Kidney epithelial cell (primary cell): ENCODE data around the gene TNNC2. TPM values are rescaled to one million over a fixed set of nuclear protein-coding genes. Genes with fewer than 3 reads are reported as not detected.
"Not testable (repeated sequence)": the region's sequence is repeated elsewhere in the genome, so short reads cannot be mapped to it uniquely, and the experiment has no call there.

Source experiments
- DNase-seq: peaks from one replicate; pipeline ENCODE4 v3.0.0-alpha.2; 2010; ENCODE audit warnings: low read depth
- H3K27me3 ChIP-seq: 2 replicates; pipeline ENCODE4 v1.6.0; 2011; ENCODE audit warnings: low read length; ENCODE audit not compliant: control insufficient read depth, insufficient read depth
- H3K36me3 ChIP-seq: 2 replicates; pipeline ENCODE4 v1.5.1; 2011; ENCODE audit warnings: low read length; ENCODE audit not compliant: control insufficient read depth, insufficient read depth
- H3K4me3 ChIP-seq: 2 replicates; pipeline ENCODE4 v1.5.1; 2011; ENCODE audit warnings: low read depth, mild to moderate bottlenecking, control low read depth, low read length
- total RNA-seq: library from RNA; depleted of rRNA; stranded (reverse); fragments of >200 nt; gene quantifications from 2 replicates; pipeline ENCODE4 v1.2.3, GENCODE V29; 2015
- TF ChIP-seq, protein P1 (sequence below): IDR thresholded peaks from 2 replicates; pipeline ENCODE4 v1.5.1; 2011; ENCODE audit warnings: mild to moderate bottlenecking, moderate library complexity, low read length, control low read depth, inconsistent platforms; ENCODE audit not compliant: insufficient read depth, poor library complexity, severe bottlenecking

The TNNC2 gene
- total RNA-seq, 1 donor from 2014 or later: not detected

DNA sequence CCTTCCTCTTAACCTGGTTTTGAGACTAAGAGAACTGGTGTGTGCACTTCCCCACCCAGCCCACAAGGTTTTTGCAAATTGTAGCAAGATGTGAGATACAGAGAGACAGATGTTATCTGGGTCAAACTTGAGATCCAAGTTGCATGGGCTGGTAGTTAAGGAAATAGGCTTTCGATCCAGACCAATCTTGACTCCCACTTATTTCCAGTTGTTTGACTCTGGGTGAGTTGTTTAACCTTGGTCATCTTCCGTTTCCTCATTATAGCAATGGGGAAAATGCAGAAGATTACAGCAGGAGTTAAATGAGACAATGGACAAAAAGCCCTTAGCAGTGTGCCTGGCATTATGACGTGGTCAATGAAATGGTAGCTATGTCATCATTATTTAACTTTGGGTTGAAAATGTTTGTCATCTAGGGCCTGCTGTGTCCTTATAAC is 8.2 kb upstream of the TNNC2 start:
- Histone ChIP-seq H3K27me3 (no peaks in the 10 kb centered on the region), H3K36me3 (no peaks in the 10 kb centered on the region), H3K4me3 (no peak overlapping the region)
- DNase-seq: no peak
- TF ChIP-seq, protein P1, sequence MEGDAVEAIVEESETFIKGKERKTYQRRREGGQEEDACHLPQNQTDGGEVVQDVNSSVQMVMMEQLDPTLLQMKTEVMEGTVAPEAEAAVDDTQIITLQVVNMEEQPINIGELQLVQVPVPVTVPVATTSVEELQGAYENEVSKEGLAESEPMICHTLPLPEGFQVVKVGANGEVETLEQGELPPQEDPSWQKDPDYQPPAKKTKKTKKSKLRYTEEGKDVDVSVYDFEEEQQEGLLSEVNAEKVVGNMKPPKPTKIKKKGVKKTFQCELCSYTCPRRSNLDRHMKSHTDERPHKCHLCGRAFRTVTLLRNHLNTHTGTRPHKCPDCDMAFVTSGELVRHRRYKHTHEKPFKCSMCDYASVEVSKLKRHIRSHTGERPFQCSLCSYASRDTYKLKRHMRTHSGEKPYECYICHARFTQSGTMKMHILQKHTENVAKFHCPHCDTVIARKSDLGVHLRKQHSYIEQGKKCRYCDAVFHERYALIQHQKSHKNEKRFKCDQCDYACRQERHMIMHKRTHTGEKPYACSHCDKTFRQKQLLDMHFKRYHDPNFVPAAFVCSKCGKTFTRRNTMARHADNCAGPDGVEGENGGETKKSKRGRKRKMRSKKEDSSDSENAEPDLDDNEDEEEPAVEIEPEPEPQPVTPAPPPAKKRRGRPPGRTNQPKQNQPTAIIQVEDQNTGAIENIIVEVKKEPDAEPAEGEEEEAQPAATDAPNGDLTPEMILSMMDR: no peak

DNA sequence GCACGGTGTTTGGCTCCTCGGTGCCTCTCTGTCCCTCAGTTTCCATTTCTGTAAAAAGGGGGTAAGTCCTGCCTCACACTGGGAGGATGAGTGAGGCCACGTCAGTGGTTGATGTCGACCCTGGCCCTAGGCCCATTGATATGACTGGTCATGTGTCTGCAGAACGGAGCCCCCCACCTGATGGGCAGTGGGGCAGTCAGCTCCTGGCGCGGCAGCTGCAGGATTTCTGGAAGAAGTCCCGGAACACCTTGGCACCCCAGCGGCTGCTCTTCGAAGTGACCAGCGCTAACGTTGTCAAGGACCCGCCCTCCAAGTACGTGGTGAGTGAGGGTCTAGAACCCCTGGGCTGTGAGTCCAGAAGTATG is 7.7 kb upstream of the TNNC2 start:
- TF ChIP-seq, protein P1: no peak
- no peaks in the 10 kb centered on the region for H3K27me3 ChIP-seq
- DNase-seq: no peak
- H3K4me3 ChIP-seq: no peak overlapping the region
- H3K36me3 ChIP-seq: no peaks in the 10 kb centered on the region

DNA sequence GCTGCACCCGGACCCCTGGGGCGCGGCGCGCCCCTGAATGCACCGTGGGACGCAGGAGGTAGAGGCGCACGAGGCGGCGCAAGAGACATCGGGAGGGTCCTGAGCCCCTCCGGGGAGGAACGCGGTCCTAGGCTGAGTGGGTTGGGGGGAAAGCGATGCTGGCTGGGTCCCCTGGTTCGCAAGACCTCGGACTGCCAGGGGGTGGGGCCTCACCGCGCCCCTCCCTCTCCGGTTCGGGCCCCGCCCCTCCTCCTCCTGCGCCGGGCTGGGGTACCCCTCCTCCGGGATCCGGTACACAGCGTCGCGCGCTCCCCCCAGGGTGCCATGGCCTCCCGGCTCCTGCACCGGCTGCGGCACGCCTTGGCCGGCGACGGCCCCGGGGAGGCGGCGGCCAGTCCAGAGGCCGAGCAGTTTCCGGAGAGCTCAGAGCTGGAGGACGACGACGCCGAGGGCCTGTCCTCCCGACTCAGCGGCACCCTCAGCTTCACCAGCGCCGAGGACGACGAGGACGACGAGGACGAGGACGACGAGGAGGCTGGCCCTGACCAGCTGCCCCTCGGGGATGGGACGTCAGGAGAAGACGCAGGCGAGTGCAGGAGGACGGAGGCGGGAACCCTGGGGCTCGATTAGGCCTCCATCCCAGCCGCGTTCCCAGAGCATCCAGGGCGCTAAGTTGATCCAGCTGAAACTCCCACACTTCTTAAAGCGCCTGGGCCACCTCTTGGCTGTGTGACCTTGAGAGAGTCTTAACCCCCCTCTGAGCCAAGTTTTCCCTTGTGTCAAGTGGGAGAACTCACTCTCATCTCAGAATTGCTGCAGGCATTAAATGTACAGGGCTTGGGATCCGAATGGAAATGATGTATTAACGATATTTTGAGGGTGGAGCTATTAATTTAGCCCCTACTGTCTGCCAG is 7.0 kb upstream of the TNNC2 start:
- DNase-seq: no peak
- TF ChIP-seq, protein P1: no peak
- Histone ChIP-seq H3K27me3 (no peaks in the 10 kb centered on the region), H3K4me3 (peak overlapping the region; percentile 54), H3K36me3 (no peaks in the 10 kb centered on the region)

DNA sequence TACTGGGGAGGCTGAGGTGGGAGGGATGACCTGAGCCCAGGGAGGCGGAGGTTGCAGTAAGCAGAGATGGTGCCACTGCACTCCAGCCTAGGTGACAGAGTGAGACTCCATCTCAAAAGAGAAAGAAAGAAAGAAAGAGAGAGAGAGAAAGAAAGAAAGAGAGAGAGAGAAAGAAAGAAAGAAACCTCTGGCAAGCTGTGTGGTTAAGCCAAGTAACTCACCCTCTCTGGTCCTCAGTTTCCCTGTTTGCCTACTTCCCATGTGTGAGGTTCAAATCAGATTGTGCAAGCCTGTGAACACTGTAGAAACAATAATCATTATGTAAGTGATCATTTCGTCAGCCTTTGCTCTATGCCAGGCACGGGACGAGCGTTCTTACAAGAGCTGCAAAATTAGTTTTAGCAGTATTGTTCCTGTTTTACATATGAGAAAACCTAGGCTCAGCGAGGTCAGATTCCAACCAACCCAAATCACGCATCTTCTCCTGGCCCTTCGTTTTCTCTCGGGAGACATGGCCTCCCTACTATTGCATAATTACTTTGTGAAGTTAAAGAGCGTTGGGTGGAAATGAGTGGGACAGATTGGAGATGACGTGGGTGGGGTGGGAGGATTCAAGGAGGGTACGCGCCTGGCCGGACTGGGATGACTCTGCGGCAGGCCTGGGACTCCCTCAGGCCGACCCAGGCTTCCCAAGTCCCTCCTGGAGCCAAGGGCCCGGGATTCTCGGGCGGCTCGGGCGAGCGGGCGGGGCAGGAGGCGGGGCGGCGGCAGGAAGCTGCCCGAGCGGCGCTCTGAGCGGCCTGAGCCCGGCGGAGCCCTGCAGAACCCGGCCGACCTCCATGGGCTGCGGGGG is 6.1 kb upstream of the TNNC2 start, which contains the start of gene SNX21:
TSS of gene SNX21 (plus strand) at position 770 of the 853 bp plus-strand sequence. CDS start 121 bp downstream, outside the sequence.
- Histone ChIP-seq H3K4me3 (peak within 1 kb of the TSS; percentile 54), H3K36me3 (no peaks in the 10 kb centered on the region), H3K27me3 (no peaks in the 10 kb centered on the region)
- DNase-seq: peak; percentile 71
- TF ChIP-seq, protein P1: no peak

DNA sequence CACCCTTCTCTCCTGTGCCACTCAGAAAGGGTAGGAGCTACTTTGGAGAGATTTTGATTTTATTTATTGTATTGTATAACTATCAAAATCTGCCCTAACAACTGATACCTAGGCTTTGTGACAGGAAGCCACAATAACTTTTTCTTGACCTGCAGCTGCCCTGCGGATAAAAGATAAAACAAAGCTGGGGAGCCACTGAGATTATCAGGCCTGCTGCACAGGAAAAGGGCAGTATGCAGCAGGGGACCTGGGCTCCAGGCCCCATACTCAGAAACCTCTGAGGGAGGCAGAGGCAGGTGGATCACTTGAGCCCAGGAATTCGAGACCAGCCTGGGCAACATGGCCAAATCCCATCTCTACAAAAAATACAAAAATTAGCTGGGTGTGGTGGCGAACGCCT is 5.5 kb upstream of the TNNC2 start:
- TF ChIP-seq, protein P1: no peak
- Histone ChIP-seq H3K4me3 (no peak overlapping the region), H3K27me3 (no peaks in the 10 kb centered on the region), H3K36me3 (no peaks in the 10 kb centered on the region)
- no peak for DNase-seq

DNA sequence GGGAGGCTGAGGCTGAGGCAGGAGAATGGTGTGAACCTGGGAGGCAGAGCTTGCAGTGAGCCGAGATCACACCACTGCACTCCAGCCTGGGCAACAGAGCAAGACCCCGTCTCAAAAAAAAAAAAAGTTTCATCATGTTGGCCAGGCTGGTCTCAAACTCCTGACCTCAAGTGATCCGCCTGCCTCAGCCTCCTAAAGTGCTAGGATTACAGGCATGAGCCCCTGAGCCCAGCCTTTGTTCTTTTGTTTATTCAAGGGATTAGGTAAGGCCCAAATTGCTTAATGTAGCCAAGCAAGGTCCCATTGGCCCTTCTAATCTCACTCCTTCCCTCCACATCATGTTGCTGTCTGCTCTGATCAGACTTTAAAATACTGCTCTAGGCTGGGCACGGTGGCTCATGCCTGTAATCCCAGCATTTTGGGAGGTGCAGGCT is 2.6 kb upstream of the TNNC2 start:
- not testable (repeated sequence) for H3K27me3 ChIP-seq, H3K36me3 ChIP-seq, DNase-seq, H3K4me3 ChIP-seq
